Loucy (cell line): Measurements from ENCODE around the gene SCN8A.

ENCODE experiments used
- EZH2phosphoT487 ChIP-seq: fragments of 200-600 bp; IDR thresholded peaks from 2 replicates; pipeline ENCODE4 v1.6.1; 2018; ENCODE audit warnings: antibody characterized with exemption, mild to moderate bottlenecking, moderate library complexity, borderline replicate concordance
- TF ChIP-seq, protein P1 (sequence below): fragments of 200-600 bp; sonication (generic); conservative IDR thresholded peaks from 2 replicates; pipeline ENCODE4 v1.5.1; 2014; ENCODE audit warnings: mild to moderate bottlenecking, antibody characterized with exemption, low read length

DNA sequence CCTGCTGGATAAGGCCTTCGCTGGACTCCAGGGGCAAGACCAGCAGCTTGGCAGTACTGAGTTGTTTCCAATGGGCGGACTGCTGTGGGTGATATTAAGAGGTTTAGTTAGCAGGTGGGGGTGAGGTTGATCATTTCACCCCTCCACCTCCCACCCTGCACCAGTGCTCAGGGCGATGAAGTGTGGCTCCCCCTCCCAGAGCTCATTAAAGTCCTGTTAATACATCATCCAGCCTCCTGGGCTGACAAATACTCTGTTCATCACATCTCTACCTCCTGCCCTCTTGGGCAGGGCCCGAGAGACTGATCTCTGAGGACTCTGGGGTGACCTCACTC lies 259.9 kb downstream of the SCN8A start:
- TF ChIP-seq, protein P1, sequence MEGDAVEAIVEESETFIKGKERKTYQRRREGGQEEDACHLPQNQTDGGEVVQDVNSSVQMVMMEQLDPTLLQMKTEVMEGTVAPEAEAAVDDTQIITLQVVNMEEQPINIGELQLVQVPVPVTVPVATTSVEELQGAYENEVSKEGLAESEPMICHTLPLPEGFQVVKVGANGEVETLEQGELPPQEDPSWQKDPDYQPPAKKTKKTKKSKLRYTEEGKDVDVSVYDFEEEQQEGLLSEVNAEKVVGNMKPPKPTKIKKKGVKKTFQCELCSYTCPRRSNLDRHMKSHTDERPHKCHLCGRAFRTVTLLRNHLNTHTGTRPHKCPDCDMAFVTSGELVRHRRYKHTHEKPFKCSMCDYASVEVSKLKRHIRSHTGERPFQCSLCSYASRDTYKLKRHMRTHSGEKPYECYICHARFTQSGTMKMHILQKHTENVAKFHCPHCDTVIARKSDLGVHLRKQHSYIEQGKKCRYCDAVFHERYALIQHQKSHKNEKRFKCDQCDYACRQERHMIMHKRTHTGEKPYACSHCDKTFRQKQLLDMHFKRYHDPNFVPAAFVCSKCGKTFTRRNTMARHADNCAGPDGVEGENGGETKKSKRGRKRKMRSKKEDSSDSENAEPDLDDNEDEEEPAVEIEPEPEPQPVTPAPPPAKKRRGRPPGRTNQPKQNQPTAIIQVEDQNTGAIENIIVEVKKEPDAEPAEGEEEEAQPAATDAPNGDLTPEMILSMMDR: no peak
- TF ChIP-seq EZH2phosphoT487: no peak
